ENCODE results near the gene PRKN.

The PRKN gene

GRCh38 chr6:162596676-162597075 lies 130.9 kb downstream of the PRKN start:
- H3K36me3 Mint-ChIP-seq: peaks cover 6% of the 10 kb centered on the region
- no peaks in the 10 kb centered on the region for H3K27me3 Mint-ChIP-seq
- no peak overlapping the region for H3K27ac Mint-ChIP-seq
- no peak overlapping the region for H3K4me3 Mint-ChIP-seq
- no peaks in the 10 kb centered on the region for H3K4me1 Mint-ChIP-seq (ENCODE audit: low read depth)
- H3K9me3 Mint-ChIP-seq (ENCODE audit: low read depth): no peaks in the 10 kb centered on the region

GRCh38 chr6:162591517-162591916 lies 136.0 kb downstream of the PRKN start:
- Mint-ChIP-seq H3K4me1 (ENCODE audit: low read depth) (no peaks in the 10 kb centered on the region), H3K27me3 (no peaks in the 10 kb centered on the region), H3K27ac (no peak overlapping the region), H3K4me3 (no peak overlapping the region), H3K36me3 (peaks cover 6% of the 10 kb centered on the region), H3K9me3 (ENCODE audit: low read depth) (no peaks in the 10 kb centered on the region)

- Mint-ChIP-seq H3K27ac (no peak overlapping the region), H3K27me3 (no peaks in the 10 kb centered on the region), H3K36me3 (peaks cover 2% of the 10 kb centered on the region), H3K4me1 (ENCODE audit: low read depth) (no peaks in the 10 kb centered on the region), H3K9me3 (ENCODE audit: low read depth) (no peaks in the 10 kb centered on the region), H3K4me3 (no peak overlapping the region)
These were observed 145.4 kb downstream of the PRKN start for GRCh38 chr6:162581988-162582780.

GRCh38 chr6:162580619-162581018 lies 146.9 kb downstream of the PRKN start:
- Mint-ChIP-seq H3K9me3 (ENCODE audit: low read depth) (no peaks in the 10 kb centered on the region), H3K4me1 (ENCODE audit: low read depth) (no peaks in the 10 kb centered on the region), H3K4me3 (no peak overlapping the region), H3K27me3 (no peaks in the 10 kb centered on the region), H3K27ac (no peak overlapping the region), H3K36me3 (peaks cover 5% of the 10 kb centered on the region)

GRCh38 chr6:162576016-162576415 lies 151.6 kb downstream of the PRKN start:
- H3K36me3 Mint-ChIP-seq: peaks cover 7% of the 10 kb centered on the region
- H3K4me3 Mint-ChIP-seq: no peak overlapping the region
- no peaks in the 10 kb centered on the region for H3K9me3 Mint-ChIP-seq (ENCODE audit: low read depth)
- no peaks in the 10 kb centered on the region for H3K27me3 Mint-ChIP-seq
- no peaks in the 10 kb centered on the region for H3K4me1 Mint-ChIP-seq (ENCODE audit: low read depth)
- H3K27ac Mint-ChIP-seq: no peak overlapping the region

- H3K27me3 Mint-ChIP-seq: no peaks in the 10 kb centered on the region
- peaks cover 6% of the 10 kb centered on the region for H3K9me3 Mint-ChIP-seq (ENCODE audit: low read depth)
- peaks cover 16% of the 10 kb centered on the region for H3K36me3 Mint-ChIP-seq
- no peak overlapping the region for H3K27ac Mint-ChIP-seq
- H3K4me1 Mint-ChIP-seq (ENCODE audit: low read depth): no peaks in the 10 kb centered on the region
- H3K4me3 Mint-ChIP-seq: no peak overlapping the region
These were observed 155.3 kb downstream of the PRKN start for GRCh38 chr6:162572240-162572639.

- H3K27ac Mint-ChIP-seq: no peak overlapping the region
These were observed 159.3 kb downstream of the PRKN start for GRCh38 chr6:162568266-162568665.

GRCh38 chr6:162562041-162562440 lies 165.5 kb downstream of the PRKN start:
- Mint-ChIP-seq H3K27ac (no peak overlapping the region), H3K36me3 (peaks cover 18% of the 10 kb centered on the region), H3K4me3 (no peak overlapping the region), H3K27me3 (no peaks in the 10 kb centered on the region), H3K4me1 (ENCODE audit: low read depth) (no peaks in the 10 kb centered on the region), H3K9me3 (ENCODE audit: low read depth) (peaks cover 29% of the 10 kb centered on the region)

More at GRCh38 chr6:162568266-162568665, 159.3 kb downstream of the PRKN start:
- Mint-ChIP-seq H3K27me3 (no peaks in the 10 kb centered on the region), H3K36me3 (peaks cover 26% of the 10 kb centered on the region), H3K4me1 (ENCODE audit: low read depth) (no peaks in the 10 kb centered on the region), H3K9me3 (ENCODE audit: low read depth) (peaks cover 35% of the 10 kb centered on the region), H3K4me3 (no peak overlapping the region)

- no peak overlapping the region for H3K4me3 Mint-ChIP-seq
- H3K4me1 Mint-ChIP-seq (ENCODE audit: low read depth): no peaks in the 10 kb centered on the region
- H3K27me3 Mint-ChIP-seq: no peaks in the 10 kb centered on the region
- peaks cover 19% of the 10 kb centered on the region for H3K9me3 Mint-ChIP-seq (ENCODE audit: low read depth)
- no peak overlapping the region for H3K27ac Mint-ChIP-seq
- H3K36me3 Mint-ChIP-seq: peaks cover 16% of the 10 kb centered on the region
These were observed 166.7 kb downstream of the PRKN start for GRCh38 chr6:162560891-162561290.

GRCh38 chr6:162554531-162554930 lies 173.0 kb downstream of the PRKN start:
- Mint-ChIP-seq H3K27ac (no peak overlapping the region), H3K4me3 (no peak overlapping the region), H3K9me3 (ENCODE audit: low read depth) (no peaks in the 10 kb centered on the region), H3K36me3 (peaks cover 32% of the 10 kb centered on the region), H3K27me3 (no peaks in the 10 kb centered on the region), H3K4me1 (ENCODE audit: low read depth) (no peaks in the 10 kb centered on the region)

- no peaks in the 10 kb centered on the region for H3K4me1 Mint-ChIP-seq (ENCODE audit: low read depth)
- H3K9me3 Mint-ChIP-seq (ENCODE audit: low read depth): no peaks in the 10 kb centered on the region
- H3K27me3 Mint-ChIP-seq: no peaks in the 10 kb centered on the region
- H3K4me3 Mint-ChIP-seq: no peak overlapping the region
- H3K36me3 Mint-ChIP-seq: peaks cover 14% of the 10 kb centered on the region
- no peak overlapping the region for H3K27ac Mint-ChIP-seq
These were observed 180.7 kb downstream of the PRKN start for GRCh38 chr6:162546905-162547304.

GRCh38 chr6:162543221-162543620 lies 184.3 kb downstream of the PRKN start:
- no peaks in the 10 kb centered on the region for H3K27me3 Mint-ChIP-seq
- H3K9me3 Mint-ChIP-seq (ENCODE audit: low read depth): no peaks in the 10 kb centered on the region
- H3K4me3 Mint-ChIP-seq: no peak overlapping the region
- H3K4me1 Mint-ChIP-seq (ENCODE audit: low read depth): no peaks in the 10 kb centered on the region
- no peaks in the 10 kb centered on the region for H3K36me3 Mint-ChIP-seq
- H3K27ac Mint-ChIP-seq: no peak overlapping the region

- no peaks in the 10 kb centered on the region for H3K4me1 Mint-ChIP-seq (ENCODE audit: low read depth)
- H3K27ac Mint-ChIP-seq: no peak overlapping the region
- no peak overlapping the region for H3K4me3 Mint-ChIP-seq
- H3K36me3 Mint-ChIP-seq: peaks cover 2% of the 10 kb centered on the region
- no peaks in the 10 kb centered on the region for H3K9me3 Mint-ChIP-seq (ENCODE audit: low read depth)
- H3K27me3 Mint-ChIP-seq: no peaks in the 10 kb centered on the region
These were observed 186.5 kb downstream of the PRKN start for GRCh38 chr6:162541019-162541601.

- Mint-ChIP-seq H3K27ac (no peak overlapping the region), H3K27me3 (no peaks in the 10 kb centered on the region), H3K4me1 (ENCODE audit: low read depth) (no peaks in the 10 kb centered on the region), H3K9me3 (ENCODE audit: low read depth) (no peaks in the 10 kb centered on the region), H3K36me3 (peaks cover 2% of the 10 kb centered on the region), H3K4me3 (no peak overlapping the region)
These were observed 188.2 kb downstream of the PRKN start for GRCh38 chr6:162539321-162539720.

- Mint-ChIP-seq H3K9me3 (ENCODE audit: low read depth) (no peaks in the 10 kb centered on the region), H3K36me3 (peaks cover 2% of the 10 kb centered on the region), H3K4me1 (ENCODE audit: low read depth) (no peaks in the 10 kb centered on the region), H3K4me3 (no peak overlapping the region), H3K27me3 (no peaks in the 10 kb centered on the region), H3K27ac (no peak overlapping the region)
These were observed 188.9 kb downstream of the PRKN start for GRCh38 chr6:162538643-162539064.

GRCh38 chr6:162533009-162533400 lies 194.6 kb downstream of the PRKN start:
- H3K4me3 Mint-ChIP-seq: no peak overlapping the region
- peaks cover 2% of the 10 kb centered on the region for H3K36me3 Mint-ChIP-seq
- no peaks in the 10 kb centered on the region for H3K9me3 Mint-ChIP-seq (ENCODE audit: low read depth)
- no peaks in the 10 kb centered on the region for H3K27me3 Mint-ChIP-seq
- no peak overlapping the region for H3K27ac Mint-ChIP-seq
- no peaks in the 10 kb centered on the region for H3K4me1 Mint-ChIP-seq (ENCODE audit: low read depth)

All from activated naive CD8-positive, alpha-beta T cell (primary cell).